GM19238 (cell line): ENCODE results near the gene SCRN1.
A peak's percentile ranks its signal among the peaks of the same experiment; 100 is the strongest.

Experiments
- DNase-seq: peaks from one replicate; pipeline ENCODE4 v3.0.0; 2011; ENCODE audit warnings: low spot score; ENCODE audit not compliant: insufficient read length

SCRN1 gene

GRCh38 chr7:29929018-29929807, 60.4 kb downstream of the SCRN1 start:
- no peak for DNase-seq

- DNase-seq, result no peak
Measured at GRCh38 chr7:29926741-29927140, 62.9 kb downstream of the SCRN1 start.

GRCh38 chr7:29926216-29926615, 63.4 kb downstream of the SCRN1 start:
- no peak for DNase-seq

GRCh38 chr7:29924684-29925083, 64.9 kb downstream of the SCRN1 start:
- DNase-seq, result no peak

GRCh38 chr7:29924006-29924405, 65.6 kb downstream of the SCRN1 start:
- no peak for DNase-seq

GRCh38 chr7:29922921-29923700, 66.5 kb downstream of the SCRN1 start:
- no peak for DNase-seq

GRCh38 chr7:29921404-29922010, 68.1 kb downstream of the SCRN1 start:
- DNase-seq, result peak; percentile 23

GRCh38 chr7:29920491-29920890, 69.1 kb downstream of the SCRN1 start:
- DNase-seq, result no peak

GRCh38 chr7:29919790-29920189, 69.8 kb downstream of the SCRN1 start:
- no peak for DNase-seq

GRCh38 chr7:29918850-29919249, 70.8 kb downstream of the SCRN1 start:
- no peak for DNase-seq

- DNase-seq, result no peak
Measured at GRCh38 chr7:29917641-29918040, 72.0 kb downstream of the SCRN1 start.

GRCh38 chr7:29915481-29916215, 74.0 kb downstream of the SCRN1 start:
- DNase-seq, result no peak

GRCh38 chr7:29914180-29914579, 75.4 kb downstream of the SCRN1 start:
- no peak for DNase-seq

GRCh38 chr7:29906200-29907022, 83.2 kb downstream of the SCRN1 start:
- no peak for DNase-seq

GRCh38 chr7:29900745-29901144, 88.9 kb downstream of the SCRN1 start:
- no peak for DNase-seq

GRCh38 chr7:29898301-29898700, 91.3 kb downstream of the SCRN1 start:
- DNase-seq, result no peak

GRCh38 chr7:29896685-29897411, 92.8 kb downstream of the SCRN1 start:
- DNase-seq, result no peak

GRCh38 chr7:29895559-29895958, 94.0 kb downstream of the SCRN1 start:
- no peak for DNase-seq

- no peak for DNase-seq
Measured at GRCh38 chr7:29894256-29894655, 95.3 kb downstream of the SCRN1 start.

- no peak for DNase-seq
Measured at GRCh38 chr7:29893351-29893965, 96.1 kb downstream of the SCRN1 start.
